AG09319 (cell line): ENCODE results near the gene CYB5RL.

Experiments
- DNase-seq: peaks from one replicate; pipeline ENCODE4 v3.0.0-alpha.2; 2010; ENCODE audit warnings: low read depth; ENCODE audit errors: extremely low read depth
- CTCF ChIP-seq: IDR thresholded peaks from 2 replicates; pipeline ENCODE4 v1.5.1; 2011; ENCODE audit warnings: low read depth, mild to moderate bottlenecking, inconsistent platforms, low read length, moderate library complexity

The CYB5RL gene

GRCh38 chr1:54207287-54207686 lies 7.5 kb upstream of the CYB5RL start:
- no peak for DNase-seq
- no peak for TF ChIP-seq CTCF

GRCh38 chr1:54204199-54204598 lies 4.4 kb upstream of the CYB5RL start:
- DNase-seq, result no peak
- no peak for TF ChIP-seq CTCF

- no peak for TF ChIP-seq CTCF
Observed at GRCh38 chr1:54200519-54200997, 728 bp upstream of the CYB5RL start.

GRCh38 chr1:54199151-54199764 lies 572 bp downstream of the CYB5RL start:
- DNase-seq, result no peak

More at GRCh38 chr1:54200519-54200997, 728 bp upstream of the CYB5RL start:
- no peak for DNase-seq

GRCh38 chr1:54193453-54193852 lies 6.4 kb downstream of the CYB5RL start:
- TF ChIP-seq CTCF, result no peak
- no peak for DNase-seq

More at GRCh38 chr1:54199151-54199764, 572 bp downstream of the CYB5RL start:
- no peak for TF ChIP-seq CTCF

- TF ChIP-seq CTCF, result no peak
- no peak for DNase-seq
Observed at GRCh38 chr1:54191525-54191924, 8.3 kb downstream of the CYB5RL start.

- no peak for DNase-seq
Observed at GRCh38 chr1:54190526-54190925, 9.3 kb downstream of the CYB5RL start.

More at GRCh38 chr1:54190526-54190925, 9.3 kb downstream of the CYB5RL start:
- no peak for TF ChIP-seq CTCF
